NCI-H187 (cell line): ENCODE data around the gene ID3.

Experiments
- DNase-seq, 2 experiments: peaks; one replicate each; lab custom pipeline; 2025; lab: John Stamatoyannopoulos, UW

ID3 gene, protein sequence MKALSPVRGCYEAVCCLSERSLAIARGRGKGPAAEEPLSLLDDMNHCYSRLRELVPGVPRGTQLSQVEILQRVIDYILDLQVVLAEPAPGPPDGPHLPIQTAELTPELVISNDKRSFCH

DNA sequence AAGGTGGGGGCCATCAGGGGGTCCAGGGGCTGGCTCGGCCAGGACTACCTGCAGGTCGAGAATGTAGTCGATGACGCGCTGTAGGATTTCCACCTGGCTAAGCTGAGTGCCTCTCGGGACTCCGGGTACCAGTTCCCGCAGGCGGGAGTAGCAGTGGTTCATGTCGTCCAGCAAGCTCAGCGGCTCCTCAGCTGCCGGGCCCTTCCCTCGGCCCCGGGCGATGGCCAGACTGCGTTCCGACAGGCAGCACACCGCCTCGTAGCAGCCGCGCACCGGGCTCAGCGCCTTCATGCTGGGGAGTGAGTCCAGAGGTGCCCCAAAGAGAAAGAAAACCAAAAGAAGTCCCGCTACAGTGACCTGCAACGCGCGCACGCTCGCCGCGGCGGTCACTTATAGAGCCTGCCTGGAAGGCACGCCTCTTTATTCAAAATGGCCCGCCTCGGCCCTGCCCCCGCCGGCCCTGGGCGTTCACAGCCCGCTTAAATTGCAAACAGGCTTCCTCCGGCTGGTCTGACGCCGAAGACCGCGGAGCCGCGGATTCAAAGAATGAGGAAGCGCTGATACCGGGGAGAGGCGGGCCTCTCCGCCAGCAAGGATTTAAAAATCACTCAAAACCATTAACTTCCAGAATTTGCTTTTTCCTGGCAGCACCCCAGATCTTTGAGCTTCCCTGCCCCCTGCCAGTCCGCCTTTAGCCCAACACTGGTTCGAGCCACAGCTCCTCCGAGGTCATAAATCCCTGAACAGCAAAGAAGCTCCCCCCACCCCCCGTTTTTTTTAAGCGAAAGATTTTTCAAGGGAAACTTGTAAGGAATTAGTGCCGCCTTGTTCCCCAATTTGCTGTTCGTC, at the start of gene ID3:
ID3 (minus strand) TSS at position 366 of the 849 bp plus-strand sequence; CDS start at position 291, 75 bp downstream.
- peak; percentile 89 to 92 for DNase-seq

DNA sequence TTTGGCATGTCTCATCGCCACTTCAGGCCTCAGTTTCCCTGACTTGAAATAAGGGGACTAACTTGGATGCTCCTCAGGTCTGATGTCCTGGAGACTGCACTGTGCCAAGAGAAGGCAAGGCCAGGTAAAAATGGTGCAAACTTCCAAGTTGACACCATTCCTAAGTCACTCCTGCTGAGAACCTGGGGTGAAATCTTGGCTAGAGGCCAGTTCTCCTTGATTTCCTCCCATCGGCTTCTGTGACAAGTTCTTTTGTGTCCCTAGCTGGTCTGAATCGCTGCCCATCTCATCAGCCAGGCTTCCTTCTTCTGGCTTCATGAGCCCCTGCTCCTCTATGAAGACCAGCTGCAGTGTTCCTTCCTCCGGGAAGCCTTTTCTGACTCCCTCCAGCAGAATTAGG, 48.6 kb upstream of the ID3 start:
- no peak for DNase-seq

DNA sequence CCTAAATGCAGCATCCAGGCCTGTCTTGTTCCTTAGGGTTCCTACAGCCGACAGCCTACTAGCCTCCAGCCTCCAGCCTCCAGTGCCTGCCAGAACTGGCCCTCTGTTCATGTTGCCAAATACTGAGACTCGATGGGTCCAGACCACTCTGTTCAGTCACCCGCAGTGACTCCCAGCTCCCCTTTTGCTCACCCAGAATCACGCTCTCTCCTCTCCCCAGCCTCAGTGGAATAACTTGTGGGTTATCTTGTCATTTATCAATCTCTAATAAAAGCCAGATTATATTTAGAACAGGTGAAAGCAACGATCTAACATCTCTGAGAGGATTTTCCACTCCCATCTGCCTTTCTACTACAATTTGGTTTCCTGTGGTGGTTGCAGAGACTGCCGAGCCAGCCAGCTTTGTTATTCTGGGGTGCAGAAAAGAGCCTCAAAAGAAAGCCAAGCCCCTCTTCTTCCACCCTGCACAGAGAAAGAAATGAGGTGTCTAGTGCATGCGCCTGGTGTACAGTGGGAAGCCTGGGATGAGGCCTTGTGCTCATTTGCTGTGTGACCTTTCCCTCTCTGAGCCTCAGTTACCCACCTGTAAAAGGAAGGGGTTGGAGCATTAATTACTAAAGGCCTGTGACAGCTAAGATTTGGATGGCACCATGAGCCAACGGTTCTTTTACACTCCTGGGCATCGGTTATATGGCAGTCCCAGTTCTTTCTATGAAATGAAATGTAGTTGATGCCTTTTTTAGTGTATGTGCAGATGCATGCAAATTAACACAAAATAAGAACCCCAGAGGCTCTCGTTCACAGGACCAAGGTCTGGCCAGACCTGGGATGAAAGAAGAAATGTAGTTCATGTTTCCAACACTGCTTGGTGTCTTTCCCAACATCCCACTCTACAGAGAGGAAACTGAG, 42.9 kb upstream of the ID3 start:
- DNase-seq = no peak

DNA sequence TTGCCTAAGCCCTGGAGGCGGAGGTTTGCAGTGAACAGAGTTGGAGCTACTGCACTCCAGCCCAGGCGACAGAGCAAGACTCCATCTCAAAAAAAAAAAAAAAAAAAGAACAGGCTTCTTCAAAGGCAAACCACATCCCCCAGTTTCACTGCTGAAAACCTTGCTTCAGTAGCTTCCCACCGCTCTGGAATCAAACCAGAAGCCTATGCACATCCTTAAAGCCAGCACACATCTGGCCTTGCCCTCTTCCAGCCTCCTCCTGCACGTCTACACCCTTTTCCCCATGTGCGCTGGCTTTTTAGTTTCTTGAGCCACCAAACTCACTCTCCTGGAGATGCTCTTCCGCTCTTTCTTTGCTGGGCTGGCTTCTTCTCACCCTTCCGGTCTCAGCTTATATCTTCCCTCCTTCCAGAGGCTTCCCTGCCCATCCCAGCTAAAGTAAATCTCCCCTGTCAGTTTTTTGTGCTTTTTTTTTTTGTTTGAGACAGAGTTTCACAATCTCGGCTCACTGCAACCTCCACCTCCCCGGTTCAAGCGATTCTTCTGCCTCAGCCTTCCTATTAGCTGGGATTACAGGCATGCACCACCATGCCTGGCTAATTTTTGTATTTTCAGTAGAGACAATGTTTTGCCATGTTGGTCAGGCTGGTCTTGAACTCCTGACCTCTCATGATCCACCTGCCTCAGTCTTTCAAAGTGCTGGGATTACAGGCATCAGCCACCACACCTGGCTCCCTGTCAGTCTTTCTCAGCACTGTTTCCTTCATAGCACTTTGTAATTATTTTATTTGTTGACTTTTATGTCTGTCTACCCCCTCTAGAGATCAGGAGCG, 42.0 kb upstream of the ID3 start:
- no peak for DNase-seq

DNA sequence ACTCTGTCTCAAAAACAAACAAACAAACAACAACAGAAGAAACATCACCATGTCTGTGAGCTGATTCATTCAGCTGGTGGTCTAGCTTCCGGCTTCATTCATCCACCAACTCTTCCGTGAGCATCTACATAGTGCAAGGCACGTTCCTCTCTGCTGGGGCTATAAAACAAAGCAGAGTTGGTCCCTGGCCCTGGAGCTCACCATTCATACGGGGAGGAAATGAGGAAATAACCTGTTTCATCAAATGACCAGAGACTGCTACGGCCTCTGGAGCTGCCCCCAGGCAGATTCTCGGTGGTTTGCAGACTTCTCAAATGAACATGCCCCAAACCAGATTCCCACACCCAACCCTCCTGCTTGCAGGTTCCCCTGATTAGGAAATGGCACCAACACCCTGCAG, 41.0 kb upstream of the ID3 start:
- DNase-seq = no peak

DNA sequence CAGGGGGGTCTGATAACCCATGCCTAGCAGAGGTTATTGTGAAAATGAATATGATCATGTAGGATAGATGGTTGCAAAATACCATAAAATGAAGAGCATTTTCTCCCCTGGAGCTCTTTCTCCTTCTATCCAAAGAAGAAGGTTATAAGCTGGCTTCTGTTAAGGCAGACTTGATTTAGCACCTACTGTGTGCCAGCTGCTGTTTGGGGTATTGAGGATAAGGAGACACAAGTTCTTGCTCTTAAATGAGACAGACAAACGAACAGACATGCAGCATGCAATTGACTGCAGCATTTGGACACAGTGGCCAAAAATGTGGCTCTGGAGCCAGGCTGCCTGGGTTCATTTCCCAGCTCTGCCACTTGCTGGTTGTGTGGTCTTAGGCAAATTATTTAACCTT, 39.8 kb upstream of the ID3 start:
- no peak for DNase-seq

DNA sequence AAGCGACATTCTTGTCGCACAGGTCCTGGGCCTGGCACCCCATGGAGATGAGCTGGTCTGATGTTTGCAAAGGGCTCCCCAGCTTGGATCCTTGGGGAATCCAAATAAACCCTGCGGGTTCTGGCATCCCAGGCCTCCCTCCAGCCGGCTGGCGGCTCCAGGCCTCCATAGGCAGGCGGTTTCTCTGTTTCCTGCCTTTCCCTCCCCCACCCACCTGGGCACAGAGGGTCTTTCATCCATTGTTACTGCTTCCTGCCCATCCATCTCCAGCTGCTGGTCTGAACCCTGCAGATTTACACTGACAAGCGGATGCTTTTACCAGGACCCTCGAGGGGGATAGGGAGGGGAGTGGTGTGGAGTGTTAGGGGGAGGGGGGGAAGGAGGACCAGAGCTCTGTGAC, 39.1 kb upstream of the ID3 start:
- DNase-seq = no peak

DNA sequence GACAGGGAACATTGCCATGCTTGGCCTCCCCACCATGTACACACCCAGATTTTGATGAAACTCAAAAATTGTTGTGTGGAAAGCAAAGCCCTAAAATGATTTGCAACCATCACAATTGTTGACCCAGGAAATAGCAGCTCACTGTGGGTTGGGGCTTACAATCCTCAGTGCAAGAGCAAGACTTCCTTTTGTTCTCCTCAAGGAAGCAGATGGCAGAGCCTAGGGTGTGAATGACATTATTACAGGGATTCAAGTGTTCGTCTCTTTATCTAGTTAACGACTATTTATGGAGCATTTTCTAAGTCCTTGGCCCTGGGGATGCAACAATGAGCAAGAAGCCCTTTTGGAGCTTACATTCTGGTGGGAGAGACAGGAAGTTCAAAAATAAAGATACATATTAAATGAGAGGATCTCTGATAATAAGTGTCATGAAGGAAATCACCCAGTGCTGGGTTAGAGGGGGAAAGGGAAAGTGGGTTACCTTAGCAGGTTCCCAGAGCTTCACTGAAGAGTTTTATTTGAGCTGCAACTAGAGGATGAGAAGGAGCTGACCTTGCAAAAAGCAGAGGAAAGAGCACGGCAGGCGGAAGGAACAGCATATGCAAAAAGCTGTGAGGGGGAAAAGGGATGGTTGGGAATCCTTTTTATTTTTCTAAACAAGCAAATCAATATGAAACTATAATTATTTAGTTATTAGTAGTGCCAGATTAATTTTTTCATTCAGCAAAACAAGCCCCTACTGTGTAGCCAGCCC, 38.5 kb upstream of the ID3 start:
- no peak for DNase-seq

DNA sequence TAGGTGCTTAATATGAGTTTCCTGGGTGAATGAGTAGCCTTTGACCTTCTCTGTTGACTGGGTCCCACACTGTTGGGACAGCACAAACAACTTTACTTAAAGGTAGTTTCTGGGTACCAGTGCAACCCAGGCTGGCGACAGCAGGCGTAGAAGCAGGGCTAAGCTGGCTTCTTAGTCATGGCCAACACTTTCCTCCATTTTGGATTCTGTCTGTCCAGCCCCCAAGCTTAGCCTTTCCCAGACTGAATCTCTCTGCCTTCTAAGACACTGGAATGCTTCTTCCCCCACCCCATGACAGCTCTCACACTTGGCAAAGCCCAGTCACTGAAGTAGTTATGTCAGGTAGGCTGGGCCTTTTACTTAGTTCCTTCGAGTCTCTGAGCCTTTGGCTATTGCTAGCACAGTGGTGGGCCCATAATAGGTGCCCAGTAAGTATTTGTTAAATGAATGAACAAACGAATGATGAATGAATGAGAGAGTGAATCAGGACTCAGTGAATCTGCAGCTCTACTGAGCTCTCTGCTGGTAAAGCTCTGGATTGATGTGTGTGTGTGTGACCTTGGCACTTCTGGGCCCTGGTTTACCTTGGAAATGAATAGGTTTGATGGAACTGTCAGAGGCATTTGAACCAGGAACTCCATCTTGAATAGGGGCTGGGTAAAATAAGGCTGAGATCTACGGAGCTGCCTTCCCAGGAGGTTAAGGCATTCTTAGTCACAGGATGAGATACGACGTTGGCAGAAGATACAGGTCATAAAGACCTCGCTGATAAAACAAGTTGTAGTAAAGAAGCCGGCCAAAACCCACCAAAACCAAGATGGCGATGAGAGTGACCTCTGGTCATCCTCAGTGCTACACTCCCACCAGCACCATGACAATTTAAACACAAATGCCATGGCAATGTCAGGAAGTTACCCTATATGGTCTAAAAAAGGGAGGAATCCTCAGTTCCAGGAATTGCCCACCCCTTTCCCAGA, 37.4 kb upstream of the ID3 start:
- no peak for DNase-seq

DNA sequence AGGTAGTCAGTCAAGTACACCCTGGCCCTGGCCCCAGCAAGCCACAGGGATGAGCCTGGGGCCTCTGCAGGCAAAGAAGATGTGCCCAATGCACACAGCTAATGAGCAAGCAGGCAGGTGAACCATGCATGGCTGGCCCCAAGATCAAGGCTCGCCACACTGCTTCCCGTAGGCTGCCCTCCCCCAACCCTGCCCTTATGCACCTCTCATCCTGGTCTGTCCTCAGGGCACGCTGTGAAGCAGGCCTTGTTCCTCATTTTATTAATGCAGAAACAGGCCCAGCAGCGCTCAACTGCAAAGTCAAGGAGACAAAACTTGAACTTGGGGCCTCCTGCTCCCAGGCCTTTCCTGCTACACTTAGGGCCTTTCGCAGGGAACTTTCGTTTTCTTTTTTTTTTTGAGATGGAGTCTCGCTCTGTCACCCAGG, 35.6 kb upstream of the ID3 start:
- DNase-seq = no peak

DNA sequence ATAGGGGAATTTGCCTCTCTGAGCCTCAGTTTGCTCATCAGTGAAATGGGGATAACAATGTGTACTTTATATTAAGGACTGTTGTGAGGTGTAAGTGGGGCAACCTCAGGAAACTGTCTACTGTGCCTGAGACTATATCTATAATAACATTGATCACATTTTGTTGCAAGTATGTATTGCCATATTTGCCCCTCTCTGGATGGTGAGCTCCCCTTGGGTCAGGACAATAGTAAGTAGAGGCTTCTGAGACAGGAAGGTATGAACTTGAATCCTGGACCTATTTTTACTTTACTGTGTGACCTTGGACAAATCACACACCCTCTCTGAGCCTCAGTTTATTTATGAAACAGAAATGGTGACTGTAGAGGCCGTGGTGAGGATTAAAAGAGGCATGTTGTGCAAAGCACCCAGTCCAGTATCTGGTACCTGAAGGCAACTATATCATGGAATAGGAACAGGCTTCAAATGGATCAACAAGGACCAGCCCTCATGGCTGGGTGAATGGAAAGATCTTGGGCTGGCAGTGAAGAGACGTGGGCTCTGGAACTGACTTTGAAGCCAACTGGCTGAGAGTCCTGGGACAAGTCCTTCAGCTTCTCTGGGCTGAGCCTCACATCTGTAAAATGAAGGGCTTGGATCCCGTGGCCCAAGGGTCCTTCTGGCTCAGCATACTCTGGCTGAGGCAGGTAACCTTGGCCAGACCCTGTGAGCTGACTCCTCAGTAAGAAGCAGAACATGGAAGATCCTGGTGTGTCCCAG, 35.0 kb upstream of the ID3 start:
- DNase-seq = no peak

DNA sequence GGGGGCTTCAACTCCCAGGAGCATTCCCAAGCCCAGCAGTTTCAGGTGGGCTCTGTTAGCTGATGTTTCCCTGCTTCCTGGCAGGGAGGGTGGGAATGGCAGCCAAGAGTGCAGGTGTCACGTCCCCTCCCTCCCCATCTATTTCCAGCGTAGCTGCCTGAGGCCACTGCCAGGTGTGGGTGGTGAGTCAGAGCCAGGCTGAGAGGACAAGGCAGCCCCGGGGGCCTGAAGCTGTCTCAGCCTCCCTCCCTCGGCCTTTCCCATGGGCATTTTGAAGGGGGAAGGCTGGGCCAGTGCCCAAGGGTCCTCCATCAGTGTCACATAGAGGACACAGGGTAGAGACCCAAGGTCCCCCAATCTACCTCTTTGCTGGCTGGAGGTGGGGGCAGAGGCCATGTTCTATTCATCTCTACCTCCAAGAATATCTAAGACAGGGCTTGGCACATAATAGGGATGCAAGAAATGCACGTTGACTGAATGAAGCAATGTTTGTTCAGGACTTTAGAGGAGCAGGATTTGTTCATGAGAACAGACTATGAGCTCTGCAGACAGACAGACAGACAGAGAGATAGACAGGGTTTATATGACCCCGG, 34.4 kb upstream of the ID3 start:
- DNase-seq = peak in 1 of 2 experiments; percentile 26

DNA sequence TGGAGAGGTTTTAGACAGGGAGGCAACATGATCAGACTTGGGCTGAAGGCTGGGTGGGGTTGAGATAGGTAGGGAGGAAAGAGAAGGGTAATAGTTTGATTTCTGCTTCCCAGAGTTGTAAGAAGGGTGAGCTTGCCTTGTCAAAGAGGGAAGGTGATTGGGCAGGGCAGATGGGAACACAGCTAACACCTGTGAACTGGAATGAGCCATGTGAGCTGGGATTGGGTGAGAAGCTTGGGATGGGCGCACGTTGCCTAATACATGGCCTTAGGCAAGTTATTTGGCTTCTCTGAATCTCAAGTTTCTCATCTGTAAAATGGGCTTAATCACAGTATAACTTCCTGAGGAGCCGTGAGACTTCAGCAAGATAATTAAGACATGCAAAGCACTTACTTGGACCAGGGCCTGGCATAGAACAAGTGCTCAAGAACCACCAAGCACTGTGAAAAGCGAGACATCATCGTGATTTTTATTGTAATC, 33.8 kb upstream of the ID3 start:
- DNase-seq = no peak

DNA sequence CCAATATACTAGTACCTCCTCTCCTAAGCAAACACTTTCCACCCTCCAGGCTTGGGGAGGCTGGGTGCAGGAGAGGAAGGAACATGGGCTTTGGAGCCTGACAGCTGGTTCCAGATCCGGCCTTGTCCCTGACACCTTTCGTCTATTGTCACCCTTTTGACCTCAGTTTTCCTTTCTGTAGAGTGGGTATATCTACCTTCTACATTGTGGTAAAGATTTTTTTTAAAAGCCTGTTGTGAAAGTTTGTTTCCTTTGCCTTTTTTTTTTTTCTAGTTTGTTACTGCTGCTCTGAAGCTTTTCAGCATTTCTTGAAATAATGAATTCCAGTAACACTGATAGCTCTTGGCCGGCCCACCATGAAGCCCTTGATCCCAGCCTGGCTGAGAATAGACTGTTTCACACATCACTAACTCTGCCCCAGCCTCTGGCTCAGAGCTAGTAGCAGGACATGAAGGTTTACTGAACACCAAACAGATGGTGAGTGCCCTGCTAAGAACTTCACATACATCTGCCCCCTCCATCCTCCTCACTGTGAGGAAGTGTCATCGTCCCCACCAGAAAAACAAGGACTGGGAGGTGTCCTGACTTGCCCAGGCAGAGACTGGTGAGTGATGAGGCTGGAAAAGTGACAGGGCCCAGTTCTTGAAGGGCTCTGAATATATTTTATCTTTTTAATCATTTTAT, 33.0 kb upstream of the ID3 start:
- peak; percentile 25 to 26 for DNase-seq

DNA sequence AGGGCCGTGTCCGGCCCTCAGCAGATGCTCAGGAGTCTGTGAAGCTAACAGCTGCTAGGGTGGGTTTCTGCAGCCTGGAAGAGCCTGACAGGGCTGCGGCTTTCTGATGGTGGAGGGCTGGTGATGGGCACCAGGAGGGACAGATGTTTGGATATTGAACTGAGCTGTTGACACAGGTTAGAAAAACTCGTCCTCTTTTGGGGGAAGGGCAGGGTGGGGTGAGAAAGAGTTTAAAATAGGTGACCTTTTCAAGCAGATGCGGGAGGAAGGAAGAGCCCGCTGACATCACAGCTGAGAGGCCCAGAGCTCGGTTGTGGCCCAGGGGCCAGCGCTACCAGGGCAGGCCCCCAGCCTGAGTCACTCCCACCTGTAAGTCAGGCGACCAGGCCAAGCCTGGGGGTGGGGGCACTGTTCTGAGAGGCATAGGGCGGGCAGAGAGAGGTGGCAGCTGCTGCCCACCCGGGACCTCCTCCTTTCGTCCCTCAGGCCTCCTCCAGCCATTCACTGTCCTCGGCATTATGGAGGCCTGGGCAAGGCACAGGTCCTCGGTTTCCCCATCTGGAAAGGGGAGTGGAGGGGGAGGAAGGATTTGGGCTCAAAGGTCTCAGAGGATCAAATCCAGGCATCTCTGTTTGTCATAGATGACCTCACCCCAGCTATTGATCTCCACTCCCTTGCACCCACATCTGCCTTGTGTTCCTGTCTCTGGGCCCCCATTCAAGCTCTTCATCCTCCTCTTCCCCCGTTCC, 32.3 kb upstream of the ID3 start:
- no peak for DNase-seq

DNA sequence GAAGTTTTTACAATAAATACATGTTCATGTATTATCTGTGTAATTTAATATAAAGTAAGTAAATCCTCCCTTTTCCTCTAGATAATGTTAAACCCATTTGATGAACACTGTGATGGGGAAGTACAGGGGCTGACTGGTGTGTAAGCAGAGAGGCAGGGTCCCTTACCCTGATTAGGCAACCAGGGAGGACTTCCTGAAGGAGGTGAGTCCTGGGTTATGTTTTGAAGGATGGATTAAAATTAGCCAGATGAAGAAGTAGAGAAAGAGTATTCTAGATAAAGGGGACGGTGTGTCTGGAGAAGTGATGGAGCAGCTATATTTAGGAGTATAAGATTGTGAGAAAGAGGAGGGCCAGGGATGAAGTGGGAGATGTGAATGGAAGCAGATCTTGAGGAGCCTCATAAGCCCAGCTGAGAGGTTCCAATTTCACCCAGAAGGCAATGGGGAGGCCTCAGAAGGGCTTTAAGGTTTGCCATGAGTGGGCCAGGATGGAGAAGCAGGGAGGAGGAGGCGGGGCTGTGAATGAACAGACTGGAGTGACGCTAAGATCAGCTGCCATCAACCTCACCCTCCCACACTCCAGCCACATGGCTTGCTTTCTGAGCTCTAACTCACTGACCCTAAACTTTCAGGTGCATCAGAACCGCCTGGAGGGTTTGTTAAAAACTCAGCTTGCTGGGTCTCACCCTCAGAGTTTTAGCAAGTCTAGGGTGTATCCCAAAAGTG, 30.9 kb upstream of the ID3 start:
- no peak for DNase-seq

DNA sequence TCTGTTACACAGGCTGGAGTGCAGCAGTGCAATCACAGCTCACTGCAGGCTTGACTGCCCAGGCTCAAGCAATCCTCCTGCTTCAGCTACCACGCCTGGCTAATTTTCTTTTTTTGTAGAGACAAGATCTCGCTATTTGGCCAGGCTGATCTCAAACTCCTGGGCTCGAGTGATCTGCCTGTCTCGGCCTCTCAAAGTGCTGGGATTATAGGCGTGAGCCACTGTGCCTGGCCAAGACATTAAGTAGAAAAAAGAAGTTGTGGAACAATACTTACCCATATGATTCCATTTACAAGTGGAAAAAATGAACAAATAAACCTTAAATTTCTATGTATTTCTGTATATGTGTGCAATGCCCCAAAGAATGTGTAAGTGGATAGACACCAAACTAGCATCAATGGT, 30.3 kb upstream of the ID3 start:
- no peak for DNase-seq
